ENCODE measurements around the gene DCLRE1A.

GRCh38 chr10:113854761-113855588 lies 1.1 kb upstream of the DCLRE1A start:
- TF ChIP-seq CTCF (IDR thresholded peaks at IDR 0.05; ENCODE audit: borderline replicate concordance, extremely low read depth, low read length, poor library complexity, severe bottlenecking), result peak; percentile 31
- no peak for TF ChIP-seq EZH2 (IDR thresholded peaks at IDR 0.05; ENCODE audit: borderline replicate concordance, low read depth, low read length, severe bottlenecking)

Measured in DND-41 (cell line).